ENCODE measurements around the gene CAPNS1.

CAPNS1 gene

DNA sequence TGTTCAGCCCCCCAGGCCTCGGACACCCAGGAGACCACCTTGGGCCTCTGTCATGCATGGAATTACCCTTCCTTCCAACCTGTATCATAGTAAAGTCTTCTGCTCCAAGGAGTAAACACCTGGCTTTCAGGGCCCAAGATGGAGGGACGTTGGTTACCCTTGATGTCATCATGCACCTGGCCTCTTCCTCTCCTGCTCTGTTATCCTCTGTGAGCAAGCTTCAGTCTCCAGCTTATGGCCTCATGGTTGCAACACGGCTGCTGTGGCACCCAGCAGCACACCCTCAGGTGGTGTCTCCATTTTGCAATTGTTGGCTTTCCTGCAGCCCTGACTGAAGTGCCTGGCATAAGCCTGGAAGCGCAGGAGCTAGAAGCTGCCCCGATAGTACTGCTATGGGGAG is 32.9 kb upstream of the CAPNS1 start:
- TF ChIP-seq, protein P1, sequence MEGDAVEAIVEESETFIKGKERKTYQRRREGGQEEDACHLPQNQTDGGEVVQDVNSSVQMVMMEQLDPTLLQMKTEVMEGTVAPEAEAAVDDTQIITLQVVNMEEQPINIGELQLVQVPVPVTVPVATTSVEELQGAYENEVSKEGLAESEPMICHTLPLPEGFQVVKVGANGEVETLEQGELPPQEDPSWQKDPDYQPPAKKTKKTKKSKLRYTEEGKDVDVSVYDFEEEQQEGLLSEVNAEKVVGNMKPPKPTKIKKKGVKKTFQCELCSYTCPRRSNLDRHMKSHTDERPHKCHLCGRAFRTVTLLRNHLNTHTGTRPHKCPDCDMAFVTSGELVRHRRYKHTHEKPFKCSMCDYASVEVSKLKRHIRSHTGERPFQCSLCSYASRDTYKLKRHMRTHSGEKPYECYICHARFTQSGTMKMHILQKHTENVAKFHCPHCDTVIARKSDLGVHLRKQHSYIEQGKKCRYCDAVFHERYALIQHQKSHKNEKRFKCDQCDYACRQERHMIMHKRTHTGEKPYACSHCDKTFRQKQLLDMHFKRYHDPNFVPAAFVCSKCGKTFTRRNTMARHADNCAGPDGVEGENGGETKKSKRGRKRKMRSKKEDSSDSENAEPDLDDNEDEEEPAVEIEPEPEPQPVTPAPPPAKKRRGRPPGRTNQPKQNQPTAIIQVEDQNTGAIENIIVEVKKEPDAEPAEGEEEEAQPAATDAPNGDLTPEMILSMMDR (conservative IDR thresholded peaks at IDR 0.05; ENCODE audit: low read depth, low read length), result no peak
- no peak overlapping the region for H3K4me3 ChIP-seq (ENCODE audit: low read length)
- DNase-seq (ENCODE audit: low read depth), result no peak

DNA sequence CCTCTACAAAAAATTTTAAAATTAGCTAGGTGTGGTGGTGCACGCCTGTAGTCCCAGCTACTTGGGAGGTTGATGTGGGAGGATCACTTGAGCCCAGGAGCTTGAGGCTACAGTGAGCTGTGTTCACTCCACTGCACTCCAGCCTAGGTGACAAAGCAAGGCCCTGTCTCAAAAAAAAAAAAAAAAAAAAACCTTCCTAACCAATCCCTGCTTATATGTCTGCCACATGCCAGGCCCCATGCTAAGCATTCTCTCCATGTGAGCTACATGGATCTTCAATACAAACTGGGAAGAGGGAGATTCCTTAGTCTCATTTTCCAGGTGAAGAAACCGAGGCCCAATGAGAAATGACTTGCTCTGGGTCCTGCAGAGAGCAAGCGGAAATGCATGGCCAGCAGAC is 31.2 kb upstream of the CAPNS1 start:
- DNase-seq (ENCODE audit: low read depth), result no peak
- no peak overlapping the region for H3K4me3 ChIP-seq (ENCODE audit: low read length)
- TF ChIP-seq, protein P1 (conservative IDR thresholded peaks at IDR 0.05; ENCODE audit: low read depth, low read length), result no peak

DNA sequence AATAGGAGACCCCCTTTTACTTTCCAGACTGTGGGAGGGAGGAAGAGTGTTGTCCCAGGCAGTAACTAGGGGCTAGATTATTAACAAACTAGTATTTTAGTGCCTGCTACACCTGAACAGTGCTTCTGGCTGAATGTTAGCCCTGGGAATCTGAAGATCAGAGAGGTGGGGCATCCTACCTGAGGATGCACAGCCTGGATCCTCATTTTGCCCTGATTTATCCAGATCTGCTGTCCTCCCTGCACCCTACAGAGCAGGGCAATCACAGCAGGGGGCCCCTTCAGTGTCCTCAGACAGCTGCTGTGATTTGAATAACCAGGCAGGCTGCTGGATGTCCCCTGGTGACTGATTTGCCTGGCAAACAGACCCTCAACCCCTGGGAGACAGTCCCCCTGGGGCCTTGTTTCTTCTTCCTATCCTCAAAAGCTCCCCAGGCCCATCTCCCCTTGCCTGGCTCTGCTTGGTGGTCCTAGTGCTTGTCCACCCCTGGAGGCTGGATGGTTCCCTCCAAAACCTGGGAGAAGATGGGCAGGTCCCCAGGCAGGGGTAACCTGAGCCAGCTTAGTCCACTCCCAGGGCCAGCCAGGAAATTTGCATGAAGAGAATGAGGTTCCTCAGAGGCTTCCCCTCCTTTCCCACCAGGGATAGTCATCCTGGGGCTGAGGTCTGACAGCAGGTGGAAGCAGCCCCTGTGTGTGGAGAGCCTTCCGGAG is 29.2 kb upstream of the CAPNS1 start, which contains the start of gene OVOL3:
TSS of gene OVOL3 (plus strand) at position 657 of the 713 bp plus-strand sequence. CDS start 60 bp downstream, outside the sequence.
- H3K4me3 ChIP-seq (ENCODE audit: low read length), result no peak within 1 kb of the TSS
- TF ChIP-seq, protein P1 (conservative IDR thresholded peaks at IDR 0.05; ENCODE audit: low read depth, low read length), result no peak
- DNase-seq (ENCODE audit: low read depth), result no peak

DNA sequence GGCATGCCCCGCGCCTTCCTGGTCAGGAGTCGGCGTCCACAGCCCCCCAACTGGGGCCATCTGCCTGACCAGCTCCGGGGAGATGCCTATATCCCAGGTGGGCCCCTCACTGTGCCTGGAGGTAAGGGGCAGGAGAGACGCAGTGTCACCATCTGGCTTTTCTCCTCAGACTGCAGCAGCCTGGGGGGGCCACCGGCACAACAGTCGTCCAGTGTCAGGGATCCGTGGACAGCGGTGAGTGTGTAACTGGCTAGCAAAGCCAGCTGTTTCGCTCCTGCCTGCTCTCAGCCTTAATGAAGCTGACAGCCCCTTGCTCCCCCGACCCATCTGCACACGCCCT is 28.7 kb upstream of the CAPNS1 start:
- TF ChIP-seq, protein P1 (conservative IDR thresholded peaks at IDR 0.05; ENCODE audit: low read depth, low read length), result no peak
- no peak for DNase-seq (ENCODE audit: low read depth)
- H3K4me3 ChIP-seq (ENCODE audit: low read length), result no peak overlapping the region

DNA sequence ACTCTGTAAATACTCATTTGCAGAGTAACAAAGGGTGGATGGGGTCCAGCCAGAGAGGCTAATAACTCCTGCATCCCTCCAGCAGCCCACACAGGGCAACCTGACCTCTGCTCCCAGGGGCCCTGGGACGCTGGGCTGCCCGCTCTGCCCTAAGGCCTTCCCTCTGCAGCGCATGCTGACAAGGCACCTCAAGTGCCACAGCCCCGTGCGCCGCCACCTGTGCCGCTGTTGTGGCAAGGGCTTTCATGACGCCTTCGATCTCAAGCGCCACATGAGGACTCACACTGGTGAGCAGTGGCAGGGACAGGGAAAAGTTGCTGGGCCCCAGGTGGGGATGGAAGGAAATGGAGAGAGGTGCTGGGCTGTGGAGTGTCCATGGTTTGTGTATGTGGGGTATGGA is 27.2 kb upstream of the CAPNS1 start:
- TF ChIP-seq, protein P1 (conservative IDR thresholded peaks at IDR 0.05; ENCODE audit: low read depth, low read length), result no peak
- no peak overlapping the region for H3K4me3 ChIP-seq (ENCODE audit: low read length)
- no peak for DNase-seq (ENCODE audit: low read depth)

DNA sequence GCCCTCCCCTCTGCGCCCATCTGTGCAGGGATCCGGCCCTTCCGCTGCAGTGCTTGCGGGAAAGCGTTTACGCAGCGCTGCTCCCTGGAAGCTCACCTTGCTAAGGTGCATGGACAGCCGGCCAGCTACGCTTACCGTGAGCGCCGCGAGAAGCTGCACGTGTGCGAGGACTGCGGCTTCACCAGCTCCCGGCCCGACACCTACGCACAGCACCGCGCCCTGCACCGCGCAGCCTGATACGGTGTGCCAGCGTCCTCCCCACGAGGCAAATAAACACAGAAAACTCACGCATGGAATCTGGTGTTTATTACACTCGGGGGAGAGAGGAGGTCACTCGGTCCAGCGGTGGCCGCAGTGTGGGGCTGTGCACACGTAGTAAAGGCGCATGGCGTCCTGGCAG is 26.4 kb upstream of the CAPNS1 start:
- DNase-seq (ENCODE audit: low read depth), result no peak
- peak overlapping the region; percentile 93 for H3K4me3 ChIP-seq (ENCODE audit: low read length)
- TF ChIP-seq, protein P1 (conservative IDR thresholded peaks at IDR 0.05; ENCODE audit: low read depth, low read length), result no peak

Measured in retinal pigment epithelial cell (primary cell).